Breast epithelium (tissue), 4 donors: Measurements from ENCODE around the gene OSBPL3. TPM values are rescaled to one million over a fixed set of nuclear protein-coding genes. Genes with fewer than 3 reads are reported as not detected.

Source experiments
- DNase-seq, 2 donors: peaks; one replicate each; pipeline ENCODE4 v3.0.0-alpha.2; 2019; ENCODE audit warnings: low spot score in 2 of 2
- H3K27ac ChIP-seq, 2 donors: fragments of 200-600 bp; sonication (generic) in 1 of 2; one replicate each; pipeline ENCODE4 v1.5.1; 2016 to 2019; ENCODE audit warnings: mild to moderate bottlenecking in 1 of 2
- H3K27me3 ChIP-seq, 2 donors: fragments of 200-600 bp; sonication (generic) in 1 of 2; one replicate each; pipeline versions ENCODE4 v1.5.1 to v1.6.0; 2017 to 2019; ENCODE audit warnings: control low read depth in 1 of 2, mild to moderate bottlenecking in 1 of 2
- H3K36me3 ChIP-seq: fragments of 200-600 bp; one replicate; pipeline ENCODE4 v1.5.1; 2019
- H3K4me1 ChIP-seq, 2 donors: fragments of 200-600 bp; sonication (generic); one replicate each; pipeline ENCODE4 v1.5.1; 2016 to 2019; ENCODE audit warnings: control low read depth in 1 of 2
- H3K4me3 ChIP-seq, 3 donors: fragments of 200-600 bp; sonication (generic); 1 replicate in 2 of 3; 2 replicates in 1 of 3; pipeline ENCODE4 v1.5.1; 2016 to 2019; ENCODE audit warnings: mild to moderate bottlenecking in 3 of 3, moderate library complexity in 2 of 3
- H3K9me3 ChIP-seq, 2 donors: fragments of 200-600 bp; sonication (generic) in 1 of 2; one replicate each; pipeline ENCODE4 v1.5.1; 2016 to 2019; ENCODE audit warnings: control low read depth in 1 of 2
- POLR2A ChIP-seq: fragments of 450-650 bp; IDR thresholded peaks from one replicate; pipeline ENCODE4 v1.6.1; 2016; ENCODE audit warnings: antibody characterized with exemption, mild to moderate bottlenecking, moderate library complexity
- POLR2AphosphoS5 ChIP-seq, 3 donors: sonication (generic); formaldehyde crosslinking; IDR thresholded peaks; one replicate each; pipeline ENCODE4 v1.6.1; 2017; ENCODE audit warnings: antibody characterized with exemption in 3 of 3
- intact Hi-C: fragments of 100-400 bp; cut with DNase I; formaldehyde crosslinking; loops from one replicate; pipeline ENCODE4 v1.15.1; 2023; ENCODE audit warnings: low total_unique reads
- total RNA-seq, 3 donors: library from RNA; depleted of rRNA; stranded (reverse); fragments of >200 nt; gene quantifications; one replicate each; pipeline ENCODE4 v1.1.0, GENCODE V29; 2016
- TF ChIP-seq, protein P1 (sequence below), 3 donors: fragments of 450-650 bp; IDR thresholded peaks; one replicate each; pipeline ENCODE4 v1.5.1; 2016 to 2017; ENCODE audit warnings: antibody characterized with exemption in 3 of 3, mild to moderate bottlenecking in 3 of 3, moderate library complexity in 3 of 3

Gene OSBPL3
- total RNA-seq, 3 donors from 2014 or later, result 6.4 to 20.5 (median 8.5) TPM

DNA sequence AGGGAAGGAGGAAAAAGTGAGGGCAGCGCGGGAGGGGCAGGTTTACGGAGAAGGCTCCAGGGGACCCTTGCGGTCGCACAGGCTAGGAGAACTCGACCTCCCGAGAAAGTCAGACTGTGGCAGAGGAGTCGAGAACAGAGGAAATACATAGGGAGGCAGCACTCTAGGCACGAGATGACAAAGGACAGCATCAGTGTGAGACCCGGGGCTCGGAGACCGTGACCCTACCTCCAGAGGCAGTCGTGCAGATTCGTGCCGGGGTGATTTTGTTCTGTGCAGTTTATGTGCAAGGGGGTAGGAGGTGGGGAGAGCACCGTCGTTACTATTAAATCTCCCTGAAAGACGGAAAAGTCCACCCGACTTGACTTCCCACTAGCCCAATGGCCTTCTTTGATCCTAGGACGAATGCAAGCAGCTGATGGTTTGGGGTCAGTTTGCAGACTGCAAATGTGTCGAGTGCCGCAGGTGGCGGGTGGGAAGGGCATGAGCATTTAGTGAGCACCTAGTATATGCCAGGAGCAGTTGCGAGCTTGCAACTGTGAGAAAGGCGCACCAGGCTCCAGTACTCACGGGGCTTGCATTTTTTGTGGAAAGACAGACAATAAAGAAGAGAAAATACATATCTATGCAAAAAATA, 674 bp upstream of the OSBPL3 start:
- peak overlapping the region; percentile 80 to 90 for H3K27ac ChIP-seq
- H3K27me3 ChIP-seq, result no peaks in the 10 kb centered on the region
- no peak for DNase-seq

DNA sequence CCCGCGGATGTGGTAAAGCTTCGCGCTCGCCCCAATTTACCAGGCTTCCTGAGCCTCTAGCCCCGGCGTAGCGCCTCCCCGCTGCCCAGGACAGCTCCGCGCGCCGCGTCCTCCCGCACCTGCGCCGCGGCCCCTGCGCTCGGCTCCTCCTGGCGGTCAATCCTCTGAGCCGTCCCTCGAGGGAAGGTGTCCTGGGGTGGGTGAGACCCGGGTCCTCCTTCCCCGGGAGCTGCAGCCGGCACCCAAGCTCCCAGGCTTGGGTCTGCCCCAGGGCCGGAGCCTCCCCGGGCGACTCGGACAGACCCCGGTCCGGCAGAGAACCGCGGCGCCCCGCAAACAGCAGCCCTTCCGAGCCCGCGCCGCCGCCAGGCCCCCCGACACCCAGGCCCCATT, 512 bp downstream of the OSBPL3 start:
- DNase-seq, result peak in 1 of 2 donors; percentile 56
- Histone ChIP-seq H3K27me3 (no peaks in the 10 kb centered on the region), H3K36me3 (no peaks in the 10 kb centered on the region), H3K4me3 (peak overlapping the region; percentile 73 to 81 (median 80)), H3K9me3 (no peaks in the 10 kb centered on the region), H3K4me1 (peaks cover 0 to 3% of the 10 kb centered on the region in 2 donors), H3K27ac (peak overlapping the region; percentile 80 to 90)
- intact Hi-C loops, result no loop called here
- TF ChIP-seq POLR2A, result no peak
- TF ChIP-seq, protein P1, sequence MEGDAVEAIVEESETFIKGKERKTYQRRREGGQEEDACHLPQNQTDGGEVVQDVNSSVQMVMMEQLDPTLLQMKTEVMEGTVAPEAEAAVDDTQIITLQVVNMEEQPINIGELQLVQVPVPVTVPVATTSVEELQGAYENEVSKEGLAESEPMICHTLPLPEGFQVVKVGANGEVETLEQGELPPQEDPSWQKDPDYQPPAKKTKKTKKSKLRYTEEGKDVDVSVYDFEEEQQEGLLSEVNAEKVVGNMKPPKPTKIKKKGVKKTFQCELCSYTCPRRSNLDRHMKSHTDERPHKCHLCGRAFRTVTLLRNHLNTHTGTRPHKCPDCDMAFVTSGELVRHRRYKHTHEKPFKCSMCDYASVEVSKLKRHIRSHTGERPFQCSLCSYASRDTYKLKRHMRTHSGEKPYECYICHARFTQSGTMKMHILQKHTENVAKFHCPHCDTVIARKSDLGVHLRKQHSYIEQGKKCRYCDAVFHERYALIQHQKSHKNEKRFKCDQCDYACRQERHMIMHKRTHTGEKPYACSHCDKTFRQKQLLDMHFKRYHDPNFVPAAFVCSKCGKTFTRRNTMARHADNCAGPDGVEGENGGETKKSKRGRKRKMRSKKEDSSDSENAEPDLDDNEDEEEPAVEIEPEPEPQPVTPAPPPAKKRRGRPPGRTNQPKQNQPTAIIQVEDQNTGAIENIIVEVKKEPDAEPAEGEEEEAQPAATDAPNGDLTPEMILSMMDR (IDR thresholded peaks at IDR 0.05), result peak; percentile 14 to 66 (median 29)
- no peak for TF ChIP-seq POLR2AphosphoS5 (IDR thresholded peaks at IDR 0.05)

More for the DNA sequence above, 674 bp upstream of the OSBPL3 start:
- Histone ChIP-seq H3K4me1 (peaks cover 0 to 3% of the 10 kb centered on the region in 2 donors), H3K9me3 (no peaks in the 10 kb centered on the region), H3K36me3 (no peaks in the 10 kb centered on the region), H3K4me3 (peak overlapping the region; percentile 73 to 81 (median 80))
- TF ChIP-seq POLR2AphosphoS5 (IDR thresholded peaks at IDR 0.05) (no peak), POLR2A (no peak)
- TF ChIP-seq, protein P1 (IDR thresholded peaks at IDR 0.05), result no peak
- intact Hi-C loops, result loop anchor here (5.0 kb wide), 1 partner anchor 1568 kb away; no protein-coding TSS in a partner anchor

DNA sequence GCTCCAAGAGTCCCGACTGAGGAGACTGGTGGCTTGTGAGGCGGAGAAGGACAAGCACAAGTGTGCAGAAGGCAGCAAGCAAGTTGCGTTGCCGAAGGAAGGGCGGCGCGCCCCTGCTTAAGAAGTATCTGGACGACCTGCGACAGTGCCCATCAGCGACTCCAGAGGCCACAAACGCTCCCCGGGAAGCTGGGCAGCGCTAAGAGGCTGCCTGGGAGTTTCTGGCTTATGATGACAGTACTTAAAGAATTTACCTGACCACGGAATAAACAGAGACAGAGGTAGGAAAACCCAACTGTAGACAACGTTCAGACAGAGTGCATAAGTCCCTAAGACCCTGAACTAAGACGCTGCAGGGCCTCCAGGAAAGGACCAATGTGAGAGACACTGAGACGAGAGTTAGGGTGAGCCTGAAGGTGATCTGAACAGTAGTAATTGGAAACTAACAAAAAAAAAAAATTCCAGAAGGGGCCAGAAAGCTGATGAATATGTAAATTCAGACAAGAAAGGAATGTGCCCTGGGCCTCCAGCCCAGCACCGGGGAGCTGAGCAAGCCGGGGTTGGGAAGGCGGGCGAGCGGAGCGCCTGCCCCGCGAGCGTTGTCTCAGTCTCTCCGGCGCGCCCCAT, 1.0 kb downstream of the OSBPL3 start:
- intact Hi-C loops, result no loop called here
- H3K36me3 ChIP-seq, result no peaks in the 10 kb centered on the region

DNA sequence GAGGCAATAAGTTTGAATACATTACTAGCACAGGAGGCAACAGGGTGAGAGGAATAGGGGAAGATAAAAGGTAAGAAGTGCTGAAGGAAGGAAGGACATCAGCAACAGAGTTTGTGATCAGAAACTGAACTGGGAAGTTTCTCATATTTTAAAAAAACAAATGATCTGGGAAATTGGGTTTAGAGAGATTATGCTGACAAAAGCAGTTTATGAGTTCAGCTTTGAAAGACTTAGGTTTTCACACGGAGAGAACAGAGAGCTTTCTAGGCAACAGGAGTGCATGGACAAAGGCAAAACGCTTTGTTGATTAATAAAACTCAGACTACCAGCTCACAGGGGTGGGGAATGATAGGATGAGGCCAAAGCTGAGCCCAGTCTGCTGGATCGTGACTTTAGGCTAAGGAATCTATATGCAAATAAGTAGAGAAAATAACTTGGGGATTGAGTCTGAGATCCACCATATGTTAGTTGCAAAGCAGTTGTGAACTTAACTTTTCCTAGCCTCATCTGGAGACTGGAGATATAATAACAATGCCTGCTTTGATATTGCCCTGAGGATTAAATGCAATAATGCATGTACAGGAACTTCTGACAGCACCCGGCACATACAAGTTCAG, 4.2 kb downstream of the OSBPL3 start:
- no peak for TF ChIP-seq POLR2A
- no peak for TF ChIP-seq POLR2AphosphoS5 (IDR thresholded peaks at IDR 0.05)
- TF ChIP-seq, protein P1 (IDR thresholded peaks at IDR 0.05), result no peak
- Histone ChIP-seq H3K4me3 (no peak overlapping the region), H3K9me3 (no peaks in the 10 kb centered on the region), H3K27ac (no peak overlapping the region), H3K36me3 (no peaks in the 10 kb centered on the region), H3K27me3 (no peaks in the 10 kb centered on the region), H3K4me1 (no peaks in the 10 kb centered on the region)
- DNase-seq, result no peak
- intact Hi-C loops, result no loop called here

More for the DNA sequence above, 1.0 kb downstream of the OSBPL3 start:
- H3K9me3 ChIP-seq, result no peaks in the 10 kb centered on the region
- peak overlapping the region; percentile 80 to 90 for H3K27ac ChIP-seq
- H3K4me3 ChIP-seq, result peak overlapping the region; percentile 73 to 81 (median 80)
- no peaks in the 10 kb centered on the region for H3K27me3 ChIP-seq
- peak in 1 of 2 donors; percentile 48 for DNase-seq
- H3K4me1 ChIP-seq, result peaks cover 0 to 3% of the 10 kb centered on the region in 2 donors
- TF ChIP-seq POLR2A, result no peak
- TF ChIP-seq, protein P1 (IDR thresholded peaks at IDR 0.05), result no peak
- no peak for TF ChIP-seq POLR2AphosphoS5 (IDR thresholded peaks at IDR 0.05)

DNA sequence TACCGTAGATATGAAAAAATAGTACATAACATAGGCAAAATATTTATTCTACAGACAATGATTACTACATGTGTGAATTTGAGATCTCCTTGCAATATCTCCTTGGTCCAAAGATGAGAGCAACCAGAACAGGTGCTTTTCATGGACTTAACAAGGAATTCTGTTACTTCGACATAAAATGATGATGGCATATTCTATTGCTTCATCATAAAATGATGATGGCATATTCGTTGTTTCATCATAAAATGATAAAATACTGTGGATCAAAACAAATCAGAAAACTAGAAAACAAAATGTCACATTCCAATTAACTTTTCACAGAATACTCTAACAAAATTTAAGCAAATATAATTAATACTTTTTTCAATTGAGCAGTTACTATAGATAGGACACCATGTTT, 4.8 kb downstream of the OSBPL3 start:
- TF ChIP-seq POLR2AphosphoS5 (IDR thresholded peaks at IDR 0.05) (no peak), POLR2A (no peak)
- TF ChIP-seq, protein P1 (IDR thresholded peaks at IDR 0.05), result no peak
- Histone ChIP-seq H3K9me3 (no peaks in the 10 kb centered on the region), H3K36me3 (no peaks in the 10 kb centered on the region), H3K27me3 (no peaks in the 10 kb centered on the region), H3K4me1 (no peaks in the 10 kb centered on the region), H3K4me3 (no peak overlapping the region), H3K27ac (no peak overlapping the region)
- intact Hi-C loops, result no loop called here
- no peak for DNase-seq
